Measurements from ENCODE around the gene TMEM209.

Gene TMEM209

GRCh38 chr7:130118801-130119200 is 86.4 kb downstream of the TMEM209 start:
- Histone ChIP-seq H3K4me3 (ENCODE audit: extremely low read depth, insufficient read depth, low read length, poor library complexity, severe bottlenecking) (no peak overlapping the region), H3K27ac (ENCODE audit: low read depth, low read length, severe bottlenecking) (no peak overlapping the region), H3K9me3 (ENCODE audit: control insufficient read depth, low read length) (no peaks in the 10 kb centered on the region), H3K36me3 (ENCODE audit: control insufficient read depth, insufficient read depth, low read length) (peaks cover 33% of the 10 kb centered on the region), H3K4me1 (ENCODE audit: control insufficient read depth, insufficient read depth, low read length, poor library complexity, severe bottlenecking) (no peaks in the 10 kb centered on the region)
- 94 to 95% methylated on average over 3 of the region's 4 CpGs for WGBS, 2 experiments (ENCODE audit: insufficient coverage in 2 of 2)

GRCh38 chr7:130118294-130118693 is 86.9 kb downstream of the TMEM209 start:
- Histone ChIP-seq H3K4me3 (ENCODE audit: extremely low read depth, insufficient read depth, low read length, poor library complexity, severe bottlenecking) (no peak overlapping the region), H3K9me3 (ENCODE audit: control insufficient read depth, low read length) (no peaks in the 10 kb centered on the region), H3K27ac (ENCODE audit: low read depth, low read length, severe bottlenecking) (no peak overlapping the region), H3K36me3 (ENCODE audit: control insufficient read depth, insufficient read depth, low read length) (peaks cover 29% of the 10 kb centered on the region), H3K4me1 (ENCODE audit: control insufficient read depth, insufficient read depth, low read length, poor library complexity, severe bottlenecking) (no peaks in the 10 kb centered on the region)
- 79 to 95% methylated on average over 2 to 3 of the region's 5 CpGs for WGBS, 2 experiments (ENCODE audit: insufficient coverage in 2 of 2)

- Histone ChIP-seq H3K4me1 (ENCODE audit: control insufficient read depth, insufficient read depth, low read length, poor library complexity, severe bottlenecking) (no peaks in the 10 kb centered on the region), H3K36me3 (ENCODE audit: control insufficient read depth, insufficient read depth, low read length) (no peaks in the 10 kb centered on the region), H3K27ac (ENCODE audit: low read depth, low read length, severe bottlenecking) (no peak overlapping the region), H3K4me3 (ENCODE audit: extremely low read depth, insufficient read depth, low read length, poor library complexity, severe bottlenecking) (no peak overlapping the region), H3K9me3 (ENCODE audit: control insufficient read depth, low read length) (peaks cover 5% of the 10 kb centered on the region)
- WGBS, 2 experiments (ENCODE audit: insufficient coverage in 2 of 2), result 95 to 100% methylated on average over 2 of the region's 2 CpGs
These were observed 90.4 kb downstream of the TMEM209 start for GRCh38 chr7:130114776-130115175.
